22Rv1 (cell line): ENCODE measurements around the gene WDR43.

ENCODE experiments used
- H3K27ac ChIP-seq: fragments of 450-650 bp; 2 replicates; pipeline ENCODE4 v1.5.1; 2017
- ZFX ChIP-seq: fragments of 450-650 bp; IDR thresholded peaks from 2 replicates; pipeline ENCODE4 v1.6.1; 2017; ENCODE audit warnings: antibody characterized with exemption, borderline replicate concordance
- TF ChIP-seq, protein P1 (sequence below): fragments of 450-650 bp; IDR thresholded peaks from 2 replicates; pipeline ENCODE4 v1.5.1; 2017; ENCODE audit warnings: mild to moderate bottlenecking

Gene WDR43

DNA sequence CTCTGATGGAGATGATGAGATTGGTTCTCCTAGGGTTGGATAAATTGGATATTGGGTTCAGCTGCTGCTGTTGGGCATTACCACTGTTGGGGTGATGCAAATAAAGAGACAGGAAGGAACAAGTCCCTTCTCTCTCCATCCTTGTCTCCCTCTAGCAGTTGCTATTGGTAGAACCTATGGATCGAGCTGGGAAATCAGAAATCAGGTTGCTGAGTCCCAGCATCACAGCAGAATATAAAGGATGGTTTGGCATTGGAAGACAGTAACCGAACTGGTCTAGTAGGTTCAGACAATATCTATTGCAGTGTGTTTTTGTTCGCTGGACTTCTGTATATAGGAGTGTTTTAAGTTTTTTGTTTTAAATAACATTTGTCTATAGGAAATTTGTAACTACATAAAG is 8.1 kb downstream of the WDR43 start:
- TF ChIP-seq ZFX: no peak
- TF ChIP-seq, protein P1, sequence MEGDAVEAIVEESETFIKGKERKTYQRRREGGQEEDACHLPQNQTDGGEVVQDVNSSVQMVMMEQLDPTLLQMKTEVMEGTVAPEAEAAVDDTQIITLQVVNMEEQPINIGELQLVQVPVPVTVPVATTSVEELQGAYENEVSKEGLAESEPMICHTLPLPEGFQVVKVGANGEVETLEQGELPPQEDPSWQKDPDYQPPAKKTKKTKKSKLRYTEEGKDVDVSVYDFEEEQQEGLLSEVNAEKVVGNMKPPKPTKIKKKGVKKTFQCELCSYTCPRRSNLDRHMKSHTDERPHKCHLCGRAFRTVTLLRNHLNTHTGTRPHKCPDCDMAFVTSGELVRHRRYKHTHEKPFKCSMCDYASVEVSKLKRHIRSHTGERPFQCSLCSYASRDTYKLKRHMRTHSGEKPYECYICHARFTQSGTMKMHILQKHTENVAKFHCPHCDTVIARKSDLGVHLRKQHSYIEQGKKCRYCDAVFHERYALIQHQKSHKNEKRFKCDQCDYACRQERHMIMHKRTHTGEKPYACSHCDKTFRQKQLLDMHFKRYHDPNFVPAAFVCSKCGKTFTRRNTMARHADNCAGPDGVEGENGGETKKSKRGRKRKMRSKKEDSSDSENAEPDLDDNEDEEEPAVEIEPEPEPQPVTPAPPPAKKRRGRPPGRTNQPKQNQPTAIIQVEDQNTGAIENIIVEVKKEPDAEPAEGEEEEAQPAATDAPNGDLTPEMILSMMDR: no peak
- H3K27ac ChIP-seq: no peak overlapping the region

DNA sequence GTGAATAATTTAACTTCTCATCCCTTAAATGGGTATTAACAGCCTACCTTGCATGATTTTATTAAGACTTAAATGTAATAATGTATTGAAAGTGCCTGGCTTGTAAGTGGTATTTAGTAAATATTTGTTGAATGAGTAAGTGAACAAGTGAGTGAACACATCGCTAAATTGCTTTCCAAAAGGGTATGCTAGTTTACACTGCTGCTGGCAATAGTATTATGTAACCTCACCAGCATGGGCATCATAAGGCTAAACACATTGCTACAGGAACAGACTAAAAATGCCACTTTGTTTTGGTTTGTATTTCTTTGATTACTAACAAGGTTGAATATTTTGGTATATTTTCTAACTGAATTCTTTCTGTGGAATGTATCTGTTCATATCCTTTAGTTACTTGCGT is 9.8 kb downstream of the WDR43 start:
- H3K27ac ChIP-seq: no peak overlapping the region
- TF ChIP-seq, protein P1: no peak
- TF ChIP-seq ZFX: no peak

DNA sequence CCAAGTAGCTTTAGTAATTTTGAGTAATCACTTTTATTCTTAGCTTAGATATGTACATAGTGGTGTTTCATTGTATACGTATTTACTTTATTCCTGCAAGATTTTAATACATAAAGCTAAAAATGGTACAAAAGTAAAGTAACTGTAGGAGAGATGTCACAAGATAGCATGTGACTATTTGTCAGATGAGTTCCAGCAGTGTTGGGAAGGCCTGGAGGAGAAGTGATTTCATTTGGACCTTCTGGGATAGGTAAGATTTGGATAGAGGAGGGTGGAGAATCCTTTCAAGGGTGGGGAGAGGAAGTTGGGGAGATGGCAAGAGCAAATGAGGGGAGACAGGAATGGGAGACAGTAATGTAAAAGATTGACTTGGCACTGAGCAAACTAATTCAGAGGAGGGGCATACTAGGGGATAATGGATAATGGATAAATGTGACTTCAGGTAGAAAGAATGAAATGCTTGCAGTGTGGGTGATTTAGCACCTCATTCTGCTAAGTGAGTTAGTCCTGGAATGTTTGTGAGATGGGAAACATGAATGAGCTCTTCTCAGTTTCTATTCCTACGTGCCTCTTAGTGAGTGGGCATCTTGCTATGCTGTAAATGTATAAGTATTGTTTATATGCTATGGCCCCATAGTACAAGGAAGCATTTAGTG is 10.5 kb downstream of the WDR43 start:
- TF ChIP-seq ZFX: no peak
- TF ChIP-seq, protein P1: no peak
- H3K27ac ChIP-seq: no peak overlapping the region

DNA sequence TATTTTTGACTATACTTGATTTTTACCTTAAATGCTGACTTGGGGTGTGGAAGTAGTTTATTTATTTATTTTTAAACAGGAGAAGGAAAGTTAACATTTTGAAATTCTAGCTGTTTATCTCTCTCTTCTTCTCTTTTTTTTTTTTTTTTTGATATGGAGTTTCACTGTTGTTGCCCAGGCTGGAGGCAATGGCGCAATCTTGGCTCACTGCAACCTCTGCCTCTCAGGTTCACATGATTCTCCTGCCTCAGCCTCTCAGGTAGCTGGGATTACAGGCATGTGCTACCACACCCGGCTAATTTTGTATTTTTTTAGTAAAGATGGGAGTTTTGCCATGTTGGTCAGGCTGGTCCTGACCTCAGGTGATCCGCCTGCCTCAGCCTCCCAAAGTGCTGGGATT is 11.1 kb downstream of the WDR43 start:
- H3K27ac ChIP-seq: no peak overlapping the region
- TF ChIP-seq, protein P1: no peak
- no peak for TF ChIP-seq ZFX

DNA sequence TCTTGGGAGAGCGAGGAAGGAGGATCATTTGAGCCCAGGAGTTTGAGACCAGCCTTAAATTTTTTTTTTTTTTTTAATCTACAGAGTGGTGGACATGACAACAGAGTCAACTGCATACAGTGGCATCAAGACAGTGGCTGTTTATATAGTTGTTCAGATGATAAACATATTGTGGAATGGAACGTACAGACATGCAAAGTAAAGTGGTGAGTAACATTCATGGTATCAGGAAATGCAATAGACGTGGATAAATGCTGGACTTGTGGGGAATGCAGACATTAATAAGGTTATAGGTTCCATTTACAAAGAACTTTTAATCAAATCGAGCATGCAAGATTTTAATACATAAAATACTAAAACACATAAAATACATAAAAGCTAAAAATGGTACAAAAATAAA is 11.9 kb downstream of the WDR43 start:
- TF ChIP-seq, protein P1: no peak
- TF ChIP-seq ZFX: no peak
- H3K27ac ChIP-seq: no peak overlapping the region

DNA sequence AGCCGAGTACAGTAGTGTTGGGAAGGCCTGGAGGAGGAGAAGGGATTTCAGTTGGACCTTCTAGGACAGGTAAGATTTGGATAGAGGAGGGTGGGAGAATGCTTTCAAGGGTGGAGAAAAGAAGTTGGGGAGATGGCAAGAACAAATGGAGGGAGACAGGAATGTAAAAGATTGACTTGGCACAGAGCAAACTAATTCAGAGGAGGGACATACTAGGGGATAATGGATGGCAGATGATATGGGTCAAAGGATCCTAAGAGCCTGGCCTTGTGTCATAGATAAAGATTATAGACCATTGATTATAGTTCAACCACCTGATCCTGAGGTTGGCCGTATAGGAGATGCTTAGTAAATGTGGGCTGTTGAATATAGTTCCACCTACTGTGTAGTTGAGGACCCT is 12.4 kb downstream of the WDR43 start:
- H3K27ac ChIP-seq: no peak overlapping the region
- TF ChIP-seq, protein P1: no peak
- no peak for TF ChIP-seq ZFX

DNA sequence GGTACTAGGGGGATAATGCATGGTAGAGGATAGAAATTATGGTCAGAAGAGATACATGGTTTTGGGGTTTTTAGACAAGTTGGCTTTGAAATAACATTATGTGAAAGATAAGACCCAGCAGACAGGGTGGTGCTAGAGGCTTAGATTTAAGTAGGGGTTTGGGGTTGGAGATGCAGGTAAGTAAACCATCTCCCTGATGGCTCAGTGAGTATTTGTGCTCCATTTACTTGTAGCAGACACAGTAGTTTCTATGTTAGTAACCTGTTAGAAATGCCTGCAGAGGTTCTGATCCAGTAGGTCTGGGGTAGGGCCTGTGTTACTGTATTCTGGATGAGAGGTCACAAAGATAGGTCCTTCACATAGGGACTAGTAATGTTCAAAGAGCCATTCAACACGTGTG is 13.7 kb downstream of the WDR43 start:
- H3K27ac ChIP-seq: no peak overlapping the region
- no peak for TF ChIP-seq ZFX
- TF ChIP-seq, protein P1: no peak
